ENCODE data around the gene LARP1B. TPM values are rescaled to one million over a fixed set of nuclear protein-coding genes. Genes with fewer than 3 reads are reported as not detected.
"Not testable (repeated sequence)": the region's sequence is repeated elsewhere in the genome, so short reads cannot be mapped to it uniquely, and the experiment has no call there.

Gene LARP1B
- total RNA-seq, 1 experiment from 2014 or later: 31.1 TPM

DNA sequence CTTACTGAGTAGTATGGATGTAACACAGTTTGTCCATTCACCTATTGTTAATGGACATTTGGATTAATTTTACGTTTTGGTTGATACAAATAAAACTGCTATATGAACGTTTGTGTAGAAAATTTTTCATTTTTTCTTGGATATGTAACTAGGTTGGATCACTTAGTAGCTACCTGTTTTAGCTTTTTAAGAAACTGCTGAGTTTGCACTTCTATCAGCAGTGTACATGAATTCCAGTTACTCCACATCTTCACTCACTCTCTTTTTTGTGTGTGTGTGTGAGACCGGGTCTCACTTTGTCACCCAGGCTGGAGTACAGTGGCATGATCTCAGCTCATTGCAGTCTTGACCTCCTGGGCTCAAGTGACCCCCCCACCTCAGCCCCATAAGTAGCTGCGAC is 15.4 kb downstream of the LARP1B start:
- Histone ChIP-seq H3K9ac (ENCODE audit: low read length) (no peak overlapping the region), H3K4me3 (replicated peaks in 1 of 2; ENCODE audit: low read depth in 1 of 2, low read length in 2 of 2) (no peak overlapping the region), H3K36me3 (ENCODE audit: control insufficient read depth in 1 of 2, insufficient read depth in 2 of 2, low read length in 2 of 2) (peaks cover 4 to 13% of the 10 kb centered on the region in 2 experiments), H3K9me3 (ENCODE audit: control insufficient read depth in 1 of 2, insufficient read depth in 1 of 2, low read depth in 1 of 2, low read length in 2 of 2) (no peaks in the 10 kb centered on the region), H2AFZ (ENCODE audit: low read depth, low read length, poor library complexity, severe bottlenecking) (no peak overlapping the region), H3K79me2 (ENCODE audit: insufficient read depth, low read length) (peaks cover 48% of the 10 kb centered on the region), H4K20me1 (ENCODE audit: insufficient read depth) (no peaks in the 10 kb centered on the region), H3K4me2 (ENCODE audit: low read length) (no peak overlapping the region), H3K27me3 (ENCODE audit: insufficient read depth, low read length) (no peaks in the 10 kb centered on the region), H3K27ac (ENCODE audit: low read depth, low read length) (no peak overlapping the region), H3K4me1 (ENCODE audit: control insufficient read depth in 1 of 2, insufficient read depth in 2 of 2, low read length in 2 of 2) (no peaks in the 10 kb centered on the region), H3K9me2 (ENCODE audit: insufficient read depth) (no peaks in the 10 kb centered on the region)
- no peak for DNase-seq (ENCODE audit: low read depth, low spot score)
- TF ChIP-seq, protein P1, sequence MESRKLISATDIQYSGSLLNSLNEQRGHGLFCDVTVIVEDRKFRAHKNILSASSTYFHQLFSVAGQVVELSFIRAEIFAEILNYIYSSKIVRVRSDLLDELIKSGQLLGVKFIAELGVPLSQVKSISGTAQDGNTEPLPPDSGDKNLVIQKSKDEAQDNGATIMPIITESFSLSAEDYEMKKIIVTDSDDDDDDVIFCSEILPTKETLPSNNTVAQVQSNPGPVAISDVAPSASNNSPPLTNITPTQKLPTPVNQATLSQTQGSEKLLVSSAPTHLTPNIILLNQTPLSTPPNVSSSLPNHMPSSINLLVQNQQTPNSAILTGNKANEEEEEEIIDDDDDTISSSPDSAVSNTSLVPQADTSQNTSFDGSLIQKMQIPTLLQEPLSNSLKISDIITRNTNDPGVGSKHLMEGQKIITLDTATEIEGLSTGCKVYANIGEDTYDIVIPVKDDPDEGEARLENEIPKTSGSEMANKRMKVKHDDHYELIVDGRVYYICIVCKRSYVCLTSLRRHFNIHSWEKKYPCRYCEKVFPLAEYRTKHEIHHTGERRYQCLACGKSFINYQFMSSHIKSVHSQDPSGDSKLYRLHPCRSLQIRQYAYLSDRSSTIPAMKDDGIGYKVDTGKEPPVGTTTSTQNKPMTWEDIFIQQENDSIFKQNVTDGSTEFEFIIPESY (IDR thresholded peaks at IDR 0.05; ENCODE audit: extremely low read depth, insufficient replicate concordance, low read length): no peak
- TF ChIP-seq JUND (IDR thresholded peaks at IDR 0.05) (no peak), ZNF274 (IDR thresholded peaks at IDR 0.05; ENCODE audit: low read depth, low read length) (no peak), EZH2phosphoT487 (IDR thresholded peaks at IDR 0.05; ENCODE audit: borderline replicate concordance) (no peak), REST (IDR thresholded peaks at IDR 0.05; ENCODE audit: low read depth) (no peak), CEBPB (IDR thresholded peaks at IDR 0.05; ENCODE audit: low read depth) (no peak), YY1 (IDR thresholded peaks at IDR 0.05; ENCODE audit: extremely low read depth, insufficient replicate concordance, low read depth, low read length) (no peak), SRF (IDR thresholded peaks at IDR 0.05; ENCODE audit: low read depth) (no peak), EZH2 (IDR thresholded peaks at IDR 0.05) (no peak), SIN3A (IDR thresholded peaks at IDR 0.05; ENCODE audit: low read depth) (no peak), POLR2A (IDR thresholded peaks at IDR 0.05; ENCODE audit: borderline replicate concordance, extremely low read depth, insufficient read depth, insufficient read length) (no peak), ELF1 (IDR thresholded peaks at IDR 0.05; ENCODE audit: borderline replicate concordance, low read depth) (no peak), RAD21 (IDR thresholded peaks at IDR 0.05; ENCODE audit: low read depth) (no peak)
- TF ChIP-seq, protein P2, sequence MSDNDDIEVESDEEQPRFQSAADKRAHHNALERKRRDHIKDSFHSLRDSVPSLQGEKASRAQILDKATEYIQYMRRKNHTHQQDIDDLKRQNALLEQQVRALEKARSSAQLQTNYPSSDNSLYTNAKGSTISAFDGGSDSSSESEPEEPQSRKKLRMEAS (IDR thresholded peaks at IDR 0.05): no peak
- TF ChIP-seq, protein P3, sequence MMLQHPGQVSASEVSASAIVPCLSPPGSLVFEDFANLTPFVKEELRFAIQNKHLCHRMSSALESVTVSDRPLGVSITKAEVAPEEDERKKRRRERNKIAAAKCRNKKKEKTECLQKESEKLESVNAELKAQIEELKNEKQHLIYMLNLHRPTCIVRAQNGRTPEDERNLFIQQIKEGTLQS (IDR thresholded peaks at IDR 0.05): no peak
- no TSS peak for BruUV-seq (replicated peaks)
- RAD21 ChIA-PET (ENCODE audit: low non-redundant PET in 1 of 2, low total read pairs in 2 of 2, uncharacterized antibody in 2 of 2, unreplicated experiment in 2 of 2): interaction anchor here in 1 of 2 experiments (0.6 kb wide), 1 partner anchor 582 kb away, joined by 7 read pairs; no protein-coding TSS in a partner anchor
- POLR2A ChIA-PET: no interaction called here
- CTCF ChIA-PET: no interaction called here
- intact Hi-C loops (cut with micrococcal nuclease): no loop called here
- ATAC-seq: no peak

DNA sequence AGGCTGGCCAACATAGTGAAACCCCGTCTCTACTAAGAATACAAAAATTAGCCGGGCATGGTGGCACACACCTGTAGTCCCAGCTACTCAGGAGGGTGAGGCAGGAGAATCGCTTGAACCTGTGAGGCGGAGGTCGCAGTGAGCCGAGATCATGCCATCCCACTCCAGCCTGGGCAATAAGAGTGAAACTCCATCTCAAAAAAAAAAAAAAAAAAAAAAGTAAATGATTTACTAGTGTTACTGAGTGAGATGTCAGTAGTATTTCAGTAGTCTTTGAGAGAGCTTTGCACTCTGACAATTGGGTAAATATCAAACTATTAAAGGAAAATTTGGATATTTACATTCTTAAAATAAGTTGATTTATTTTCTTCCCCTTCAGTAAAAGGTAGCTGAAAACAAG is 34.2 kb downstream of the LARP1B start:
- H3K79me2 ChIP-seq (ENCODE audit: insufficient read depth, low read length); H3K27me3 ChIP-seq (ENCODE audit: insufficient read depth, low read length); H3K9me2 ChIP-seq (ENCODE audit: insufficient read depth); H3K4me1 ChIP-seq (ENCODE audit: control insufficient read depth in 1 of 2, insufficient read depth in 2 of 2, low read length in 2 of 2); H3K4me2 ChIP-seq (ENCODE audit: low read length); intact Hi-C loops (cut with micrococcal nuclease); H2AFZ ChIP-seq (ENCODE audit: low read depth, low read length, poor library complexity, severe bottlenecking); H3K4me3 ChIP-seq (replicated peaks in 1 of 2; ENCODE audit: low read depth in 1 of 2, low read length in 2 of 2); H3K9me3 ChIP-seq (ENCODE audit: control insufficient read depth in 1 of 2, insufficient read depth in 1 of 2, low read depth in 1 of 2, low read length in 2 of 2); POLR2A ChIA-PET; H4K20me1 ChIP-seq (ENCODE audit: insufficient read depth); BruUV-seq (replicated peaks); DNase-seq (ENCODE audit: low read depth, low spot score); RAD21 ChIA-PET (ENCODE audit: low non-redundant PET in 1 of 2, low total read pairs in 2 of 2, uncharacterized antibody in 2 of 2, unreplicated experiment in 2 of 2); H3K27ac ChIP-seq (ENCODE audit: low read depth, low read length); ATAC-seq; H3K9ac ChIP-seq (ENCODE audit: low read length): not testable (repeated sequence)
- CTCF ChIA-PET: interaction anchor here (0.6 kb wide), 1 partner anchor 17 kb away, joined by 4 read pairs; no protein-coding TSS in a partner anchor
- peaks cover 6 to 18% of the 10 kb centered on the region in 2 experiments; a peak in 2 of 4 replicates for H3K36me3 ChIP-seq (ENCODE audit: control insufficient read depth in 1 of 2, insufficient read depth in 2 of 2, low read length in 2 of 2)
